HG03469 (cell line): ENCODE measurements around the gene NUAK2.
"Not testable (repeated sequence)": the region's sequence is repeated elsewhere in the genome, so short reads cannot be mapped to it uniquely, and the experiment has no call there.

Experiments
- ATAC-seq: cut with Tn5 transposase; IDR thresholded peaks from one replicate; pipeline ENCODE4 v1.9.1; 2021; ENCODE audit warnings: mild to moderate bottlenecking, moderate library complexity, moderate number of reproducible peaks; ENCODE audit not compliant: unreplicated experiment

NUAK2 gene

GRCh38 chr1:205300149-205300548, 21.4 kb downstream of the NUAK2 start:
- ATAC-seq: no peak

DNA sequence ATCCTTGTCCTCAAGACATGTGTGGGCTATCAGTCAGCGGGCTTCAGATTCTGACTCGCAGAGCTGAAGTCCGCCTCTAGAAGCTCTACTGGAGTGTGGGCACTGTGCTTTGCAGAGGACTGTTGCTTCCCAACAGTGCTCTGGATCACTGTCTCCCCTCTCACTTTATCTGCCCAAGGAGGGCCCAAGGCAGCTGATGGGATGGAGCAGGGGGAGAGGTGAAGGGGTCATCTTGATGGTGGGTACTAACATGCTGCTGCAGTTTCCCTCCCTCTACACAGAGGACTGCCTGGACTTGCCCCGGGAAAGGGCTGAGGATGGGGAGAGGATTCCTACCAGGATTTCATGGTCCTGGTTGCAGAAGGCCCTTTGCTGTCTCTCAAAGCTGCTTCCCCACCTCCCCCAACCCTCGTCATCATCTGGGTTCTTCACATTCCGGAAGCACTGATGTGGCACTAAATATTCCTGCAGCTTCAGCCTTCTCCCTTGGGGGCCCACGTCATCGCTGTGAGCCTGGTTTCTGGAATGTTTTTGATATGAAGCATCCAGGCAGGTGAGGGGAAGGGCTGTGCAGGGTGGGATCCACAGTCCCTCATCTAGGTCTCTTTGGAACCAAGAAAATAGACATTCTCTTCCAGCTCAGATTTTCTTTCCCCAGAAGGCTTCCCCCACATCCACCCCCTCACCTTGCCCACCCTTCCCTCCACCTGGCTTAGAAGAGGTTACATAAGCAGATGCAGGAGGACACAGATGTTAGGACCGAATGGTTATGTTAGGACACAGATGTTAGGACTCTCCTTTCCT, 23.2 kb downstream of the NUAK2 start:
- no peak for ATAC-seq

- ATAC-seq: not testable (repeated sequence)
These were observed 23.9 kb downstream of the NUAK2 start for GRCh38 chr1:205297546-205298177.

- no peak for ATAC-seq
These were observed 25.4 kb downstream of the NUAK2 start for GRCh38 chr1:205296154-205296553.

DNA sequence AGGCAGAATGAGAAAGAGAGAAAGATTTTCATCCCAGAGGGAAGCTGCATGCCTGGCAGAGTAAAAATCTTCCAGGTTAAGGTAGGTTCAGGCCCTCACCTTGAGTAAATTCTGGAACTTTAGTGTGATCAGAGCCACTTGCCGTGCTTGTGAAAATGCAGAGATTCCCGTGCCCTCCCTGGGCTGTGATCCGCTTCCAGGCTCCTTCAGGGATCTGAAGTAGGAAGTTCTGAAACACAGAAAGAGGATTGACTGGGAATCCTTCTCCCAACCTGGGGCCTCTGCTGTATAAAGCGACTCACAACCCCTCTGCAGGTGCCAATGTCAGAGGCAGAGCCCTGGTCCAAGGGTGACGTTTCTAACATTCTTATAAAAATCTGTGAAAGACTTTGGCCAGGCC, 26.6 kb downstream of the NUAK2 start:
- ATAC-seq: no peak

GRCh38 chr1:205294175-205294917, 27.2 kb downstream of the NUAK2 start:
- no peak for ATAC-seq

DNA sequence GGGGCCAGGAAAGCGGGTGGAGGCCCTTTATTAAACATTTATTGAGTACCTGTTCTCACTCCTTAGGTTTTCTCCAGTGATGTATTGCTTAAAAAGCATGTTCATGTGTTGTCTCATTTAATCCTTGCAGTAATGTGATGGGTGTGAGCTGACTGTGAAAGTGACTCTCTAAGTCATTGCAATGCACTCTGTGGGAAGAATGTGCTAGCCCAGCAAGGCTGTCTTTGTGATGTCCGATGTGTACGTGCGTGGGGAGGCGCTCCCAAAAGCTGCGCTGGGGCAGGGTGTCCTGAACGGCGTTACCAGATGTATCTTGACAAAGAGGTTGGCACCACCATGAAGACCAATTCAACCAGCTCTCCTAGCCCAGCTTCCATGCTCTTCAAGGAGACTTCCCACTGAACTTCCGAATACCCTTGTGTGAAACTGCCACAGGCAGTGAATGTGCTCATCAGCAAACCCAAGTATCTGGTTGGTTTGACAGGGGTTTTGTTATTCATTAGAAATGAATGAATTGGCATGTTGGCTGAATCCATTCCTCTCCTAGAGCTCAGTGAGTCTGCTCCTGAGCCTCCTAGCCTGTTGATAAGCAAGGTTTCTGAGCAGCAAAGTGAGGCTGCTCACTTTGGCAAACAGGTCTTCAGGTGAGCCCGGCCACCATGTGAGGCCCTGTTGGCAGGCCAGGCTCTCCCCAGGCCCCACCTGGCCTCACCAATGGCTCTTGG, 28.0 kb downstream of the NUAK2 start:
- ATAC-seq: no peak

GRCh38 chr1:205291596-205291995, 29.9 kb downstream of the NUAK2 start:
- no peak for ATAC-seq

GRCh38 chr1:205287767-205288559, 33.6 kb downstream of the NUAK2 start:
- ATAC-seq: peak; percentile 64

- ATAC-seq: no peak
These were observed 34.5 kb downstream of the NUAK2 start for GRCh38 chr1:205287076-205287475.

GRCh38 chr1:205286335-205286950, 35.1 kb downstream of the NUAK2 start:
- ATAC-seq: no peak

DNA sequence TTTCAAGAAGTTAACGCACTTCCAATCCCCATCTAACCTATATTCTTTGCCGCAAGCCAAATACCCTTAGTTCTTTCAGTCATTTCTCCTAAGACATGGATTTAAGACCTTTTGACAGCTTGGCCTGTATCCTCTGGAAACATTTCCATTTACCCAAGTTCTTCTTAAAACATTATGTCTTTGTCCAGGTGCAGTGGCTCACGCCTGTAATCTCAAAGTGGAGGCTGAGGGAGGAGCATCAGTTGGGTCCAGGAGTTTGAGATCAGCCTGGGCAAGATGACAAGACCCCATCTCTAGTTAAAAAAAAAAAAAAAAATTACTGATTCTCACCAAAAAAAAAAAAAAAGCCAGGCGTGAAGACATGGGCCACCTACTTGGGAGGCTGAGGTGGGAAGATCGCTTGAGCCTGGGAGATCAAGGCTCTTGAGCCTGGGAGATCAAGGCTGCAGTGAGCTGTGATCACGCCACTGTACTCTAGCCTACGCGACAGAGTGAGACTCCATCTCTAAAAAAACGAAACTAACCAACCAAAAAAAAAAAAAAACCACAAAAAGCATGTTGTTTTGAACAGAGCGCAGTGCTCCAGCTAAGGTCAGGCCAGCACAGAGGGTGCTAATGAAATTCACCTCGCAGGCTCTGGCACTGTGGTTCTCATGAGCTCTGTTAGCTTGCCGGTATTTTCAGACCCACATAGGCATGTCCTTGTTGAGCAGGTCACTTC, 36.0 kb downstream of the NUAK2 start:
- no peak for ATAC-seq

DNA sequence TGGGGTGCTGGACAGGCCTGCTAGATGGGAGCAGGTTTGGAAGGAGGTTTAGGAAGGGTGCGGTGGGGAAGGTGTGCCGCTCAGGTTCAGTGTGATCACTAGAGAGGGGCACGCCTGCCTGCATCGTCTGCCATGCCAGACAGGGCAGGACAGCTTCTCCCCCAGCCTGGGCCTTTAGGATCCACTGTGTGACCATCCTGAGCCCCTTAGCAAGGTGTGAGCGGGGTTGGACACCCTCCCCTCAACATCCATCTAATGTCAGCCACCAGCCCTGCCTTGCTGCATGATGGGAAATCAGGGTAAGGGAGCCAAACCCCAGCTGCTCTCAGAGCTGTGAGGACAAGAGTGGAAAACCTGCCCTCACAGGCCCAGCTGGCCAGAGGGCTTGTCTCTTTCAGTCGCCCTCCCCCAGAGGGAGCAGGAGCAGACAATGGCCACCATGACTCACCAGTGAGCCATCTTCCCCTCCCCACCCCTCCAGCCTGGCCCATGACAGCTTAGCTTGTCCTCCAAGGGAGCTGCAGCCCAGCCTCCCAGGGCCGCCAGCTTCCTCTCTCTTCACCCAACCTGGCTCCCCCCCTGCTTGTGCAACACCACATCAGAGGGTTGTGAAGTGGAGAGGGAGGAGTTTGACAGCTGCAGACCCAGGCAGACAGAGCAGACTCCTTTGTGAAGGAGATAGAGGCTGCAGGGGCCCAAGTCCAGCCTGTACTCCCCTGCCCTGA, 37.0 kb downstream of the NUAK2 start:
- no peak for ATAC-seq

GRCh38 chr1:205283270-205284147, 38.0 kb downstream of the NUAK2 start:
- no peak for ATAC-seq

DNA sequence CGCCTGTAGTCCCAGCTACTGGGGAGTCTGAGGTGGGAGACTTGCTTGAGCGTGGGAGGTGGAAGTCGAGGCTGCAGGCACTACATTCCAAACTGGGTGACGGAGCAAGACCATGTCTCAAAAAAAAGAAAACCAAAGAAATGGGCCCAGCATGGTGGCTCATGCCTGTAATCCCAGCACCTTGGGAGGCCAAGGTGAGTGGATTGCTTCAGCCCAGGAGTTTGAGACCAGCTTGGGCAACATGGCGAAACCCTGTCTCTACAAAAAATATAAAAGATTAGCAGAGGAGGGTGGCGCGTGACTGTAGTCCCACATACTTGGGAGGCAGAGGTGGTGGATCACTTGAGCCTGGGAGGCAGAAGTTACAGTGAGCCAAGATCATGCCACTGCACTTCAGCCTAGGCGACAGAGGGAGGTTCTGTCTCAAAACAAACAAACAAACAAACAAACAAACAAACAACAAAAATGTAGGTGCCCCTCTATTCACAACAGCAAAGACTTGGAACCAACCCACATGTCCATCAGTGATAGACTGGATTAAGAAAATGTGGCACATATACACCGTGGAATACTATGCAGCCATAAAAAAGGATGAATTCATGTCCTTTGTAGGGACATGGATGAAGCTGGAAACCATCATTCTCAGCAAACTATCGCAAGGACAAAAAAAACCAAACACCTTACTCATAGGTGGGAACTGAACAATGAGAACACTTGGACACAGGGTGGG, 40.7 kb downstream of the NUAK2 start:
- ATAC-seq: not testable (repeated sequence)

- ATAC-seq: no peak
These were observed 41.6 kb downstream of the NUAK2 start for GRCh38 chr1:205279986-205280385.

DNA sequence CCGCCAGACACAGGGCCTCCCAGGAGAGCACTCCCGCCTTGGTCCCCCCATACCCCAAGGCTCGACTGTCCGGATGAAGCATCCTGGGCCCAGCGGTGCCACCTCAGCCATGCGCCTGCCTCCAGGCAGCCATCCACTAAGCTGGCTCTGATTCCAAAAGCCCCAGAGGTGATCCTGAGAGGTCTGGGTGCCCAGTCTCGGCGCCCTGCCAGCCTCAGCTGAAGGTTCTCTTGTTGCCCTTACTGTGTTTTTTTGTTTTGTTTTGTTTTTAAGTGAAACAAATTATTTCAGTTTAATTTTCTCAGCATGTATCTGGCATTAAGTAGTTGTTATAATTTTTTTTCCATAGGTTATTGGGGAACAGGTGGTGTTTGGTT, 44.9 kb downstream of the NUAK2 start:
- ATAC-seq: no peak
